HepG2 (cell line): ENCODE measurements around the gene PPP2R2B. TPM values are rescaled to one million over a fixed set of nuclear protein-coding genes. Genes with fewer than 3 reads are reported as not detected.

Experiments
- ATAC-seq: fragments of 200-7000 bp; cut with Tn5 transposase; 3 replicates; pipeline ENCODE4 v1.9.1; 2020; ENCODE audit warnings: mild to moderate bottlenecking, moderate library complexity
- BruUV-seq: library from RNA; stranded (reverse); fragments of 400-500 nt; replicated peaks from 2 replicates; lab custom pipeline; 2021; lab: Mats Ljungman, UMichigan
- CTCF ChIA-PET: fragments of 300-600 bp; formaldehyde crosslinking; extraction: SDS; loops from one replicate; lab custom pipeline; 2021; ENCODE audit warnings: low total read pairs, inconsistent platforms, low intra/inter-chr PET ratio; lab: Yijun Ruan, JAX
- POLR2A ChIA-PET: fragments of 350-600 bp; sonication (Branson Sonifier 250); formaldehyde crosslinking; loops from one replicate; lab custom pipeline; 2020; ENCODE audit warnings: antibody characterized with exemption, inconsistent platforms; lab: Yijun Ruan, JAX
- DNase-seq: peaks from one replicate; pipeline ENCODE4 v3.0.0-alpha.2; 2015; ENCODE audit warnings: low spot score
- FAIRE-seq: peaks from 3 replicates; lab custom pipeline; 2011; peaks lifted over from hg19 to GRCh38; lab: Jason Lieb, UNC
- H2AFZ ChIP-seq: one replicate; pipeline ENCODE4 v1.6.1; 2011; ENCODE audit warnings: low read length, inconsistent platforms
- H3K27ac ChIP-seq: fragments of 300-600 bp; 3 replicates; pipeline ENCODE4 v1.8.0; 2011; ENCODE audit warnings: mixed run types, mild to moderate bottlenecking, mixed read lengths, low read length, inconsistent platforms; ENCODE audit not compliant: insufficient read depth; ENCODE audit errors: extremely low read length
- H3K27me3 ChIP-seq, 2 experiments: fragments of 200-600 bp in 1 of 2; 2 replicates in 1 of 2; 3 replicates in 1 of 2; pipeline versions ENCODE4 v1.6.0 to v1.8.0; 2011; ENCODE audit warnings: low read length in 2 of 2, mild to moderate bottlenecking in 2 of 2, moderate library complexity in 2 of 2, inconsistent platforms in 1 of 2; ENCODE audit not compliant: insufficient read depth in 2 of 2, control insufficient read depth in 1 of 2
- H3K36me3 ChIP-seq, 2 experiments: fragments of 200-600 bp in 1 of 2; replicated peaks in 1 of 2; 2 replicates in 1 of 2; 3 replicates in 1 of 2; pipeline versions ENCODE4 v1.5.1 to v1.8.0; 2011; ENCODE audit warnings: low read length in 2 of 2, inconsistent platforms in 1 of 2; ENCODE audit not compliant: insufficient read depth in 2 of 2, control insufficient read depth in 1 of 2
- H3K4me1 ChIP-seq: 2 replicates; pipeline ENCODE4 v1.5.1; 2012; ENCODE audit warnings: low read length, inconsistent platforms; ENCODE audit not compliant: insufficient read depth
- H3K4me2 ChIP-seq: 2 replicates; pipeline ENCODE4 v1.6.0; 2011; ENCODE audit warnings: low read depth, low read length, inconsistent platforms
- H3K4me3 ChIP-seq, 3 experiments: fragments of 200-600 bp in 1 of 3; sonication (generic), shearing (Covaris generic) in 1 of 3; replicated peaks in 1 of 3; 2 replicates each; pipeline ENCODE4 v1.5.1; 2011 to 2016; ENCODE audit warnings: low read length in 3 of 3, inconsistent platforms in 2 of 3, low read depth in 2 of 3, mild to moderate bottlenecking in 2 of 3, control low read depth in 1 of 3, mixed read lengths in 1 of 3; ENCODE audit not compliant: insufficient read depth in 1 of 3
- H3K79me2 ChIP-seq: one replicate; pipeline ENCODE4 v1.6.1; 2011; ENCODE audit warnings: low read length, inconsistent platforms; ENCODE audit not compliant: insufficient read depth
- H3K9ac ChIP-seq: 2 replicates; pipeline ENCODE4 v1.6.0; 2011; ENCODE audit warnings: mild to moderate bottlenecking, low read depth, low read length, inconsistent platforms; ENCODE audit not compliant: insufficient read depth
- H3K9me3 ChIP-seq: 2 replicates; pipeline ENCODE4 v1.5.1; 2012; ENCODE audit warnings: mild to moderate bottlenecking, low read length
- H4K20me1 ChIP-seq: 2 replicates; pipeline ENCODE4 v1.6.0; 2011; ENCODE audit warnings: inconsistent platforms, mild to moderate bottlenecking, low read length, moderate library complexity; ENCODE audit not compliant: insufficient read depth
- NFKB2 ChIP-seq: sonication (generic); formaldehyde crosslinking; IDR thresholded peaks from 2 replicates; pipeline ENCODE4 v1.4.0; 2020; ENCODE audit warnings: missing genetic modification reagents, borderline replicate concordance
- ONECUT2 ChIP-seq: sonication (generic); formaldehyde crosslinking; IDR thresholded peaks from 2 replicates; pipeline ENCODE4 v1.4.0; 2020; ENCODE audit warnings: missing genetic modification reagents
- POLR2AphosphoS2 ChIP-seq: IDR thresholded peaks from 2 replicates; pipeline ENCODE4 v1.6.1; 2011; ENCODE audit warnings: low read depth, low read length, improper control_type of control experiment
- THAP11 ChIP-seq: IDR thresholded peaks from 2 replicates; pipeline ENCODE4 v1.6.1; 2016; ENCODE audit warnings: missing biosample characterization, missing genetic modification reagents
- ZFYVE20 ChIP-seq: sonication (generic); formaldehyde crosslinking; IDR thresholded peaks from 2 replicates; pipeline ENCODE4 v1.8.0; 2023; ENCODE audit warnings: low read depth, mild to moderate bottlenecking, moderate library complexity, missing genetic modification reagents, borderline replicate concordance
- ZNF678 ChIP-seq: sonication (generic); formaldehyde crosslinking; IDR thresholded peaks from 2 replicates; pipeline ENCODE4 v1.4.0; 2020; ENCODE audit warnings: mild to moderate bottlenecking, missing genetic modification reagents
- ZNF772 ChIP-seq: sonication (generic); formaldehyde crosslinking; IDR thresholded peaks from 2 replicates; pipeline ENCODE4 v1.5.0; 2020; ENCODE audit warnings: mild to moderate bottlenecking, missing genetic modification reagents
- ZNF777 ChIP-seq: sonication (generic); formaldehyde crosslinking; IDR thresholded peaks from 2 replicates; pipeline ENCODE4 v1.4.0; 2020; ENCODE audit warnings: missing genetic modification reagents
- WGBS: methylation state at CpG from one replicate; pipeline ENCODE4 v1.1.6; 2017; ENCODE audit warnings: low lambda C conversion rate; 5-methylcytosine and 5-hydroxymethylcytosine counted together
- in situ Hi-C: cut with HindIII; loops from 2 replicates; pipeline ENCODE4 v1.10.0; 2017; ENCODE audit warnings: low pct_unique_long_range_greater_than_20kb; ENCODE audit not compliant: extremely low pct_ligation_motif_present
- intact Hi-C: fragments of 100-400 bp; cut with micrococcal nuclease; formaldehyde crosslinking; loops from one replicate; pipeline ENCODE4 v1.10.0; 2022; ENCODE audit not compliant: unreplicated experiment
- polyA plus RNA-seq, 8 experiments: library from polyadenylated mRNA; depleted of rRNA in 3 of 8; stranded (reverse) in 7 of 8; unstranded in 1 of 8; fragments of >200 nt; fragmentation: Illumina TruSeq in 4 of 8; extraction: Trizol in 4 of 8; gene quantifications; 2 replicates each; pipeline versions ENCODE4 v1.2.1 to v1.2.3, GENCODE V29; 2011 to 2016; ENCODE audit warnings: low read depth in 4 of 8, missing spikeins in 1 of 8, mixed read lengths in 1 of 8; ENCODE audit not compliant: insufficient read depth in 1 of 8
- total RNA-seq, 5 experiments: library from RNA; depleted of rRNA; stranded (reverse); fragments of >200 nt; fragmentation: Illumina TruSeq; extraction: Trizol; gene quantifications; 2 replicates each; pipeline ENCODE4 v1.2.3, GENCODE V29; 2016; ENCODE audit warnings: low read depth in 1 of 5
- TF ChIP-seq, protein P1 (sequence below): sonication (generic); formaldehyde crosslinking; IDR thresholded peaks from 2 replicates; pipeline ENCODE4 v1.4.0; 2020; ENCODE audit warnings: missing genetic modification reagents, borderline replicate concordance
- TF ChIP-seq, protein P2 (sequence below): sonication (generic); formaldehyde crosslinking; IDR thresholded peaks from 2 replicates; pipeline ENCODE4 v1.4.0; 2020; ENCODE audit warnings: missing genetic modification reagents
- TF ChIP-seq, protein P3 (sequence below): sonication (generic); formaldehyde crosslinking; IDR thresholded peaks from 2 replicates; pipeline ENCODE4 v1.4.0; 2020; ENCODE audit warnings: missing genetic modification reagents
- TF ChIP-seq, protein P4 (sequence below): sonication (generic); formaldehyde crosslinking; IDR thresholded peaks from 2 replicates; pipeline ENCODE4 v1.9.0; 2022; ENCODE audit warnings: missing genetic modification reagents, mild to moderate bottlenecking, borderline replicate concordance

Gene PPP2R2B
- total and polyA plus RNA-seq, 2 of the 13 experiments (the other 11 are each of a cell fraction or from before 2014, with no cell fraction given): not detected

DNA sequence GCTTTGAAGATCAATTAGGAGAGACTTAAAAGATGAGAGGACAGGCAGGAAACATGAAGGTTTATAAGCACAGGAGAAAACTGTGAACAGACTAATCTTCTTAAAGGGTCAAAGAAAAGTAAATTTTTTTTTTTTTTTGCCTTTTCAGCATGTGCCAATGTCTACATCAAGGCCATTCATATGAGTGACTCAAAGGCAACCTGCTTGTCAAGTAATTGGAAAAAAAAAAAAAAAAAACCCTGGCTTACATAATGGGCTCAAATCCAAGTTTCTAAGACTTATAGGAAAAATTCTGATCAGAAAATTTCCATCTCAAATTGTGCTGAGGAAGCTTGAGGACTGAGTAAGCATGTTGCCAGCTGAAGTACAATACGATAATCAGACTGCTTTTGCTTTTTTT lies 15.9 kb downstream of the PPP2R2B start (continued):
- TF ChIP-seq, protein P1, sequence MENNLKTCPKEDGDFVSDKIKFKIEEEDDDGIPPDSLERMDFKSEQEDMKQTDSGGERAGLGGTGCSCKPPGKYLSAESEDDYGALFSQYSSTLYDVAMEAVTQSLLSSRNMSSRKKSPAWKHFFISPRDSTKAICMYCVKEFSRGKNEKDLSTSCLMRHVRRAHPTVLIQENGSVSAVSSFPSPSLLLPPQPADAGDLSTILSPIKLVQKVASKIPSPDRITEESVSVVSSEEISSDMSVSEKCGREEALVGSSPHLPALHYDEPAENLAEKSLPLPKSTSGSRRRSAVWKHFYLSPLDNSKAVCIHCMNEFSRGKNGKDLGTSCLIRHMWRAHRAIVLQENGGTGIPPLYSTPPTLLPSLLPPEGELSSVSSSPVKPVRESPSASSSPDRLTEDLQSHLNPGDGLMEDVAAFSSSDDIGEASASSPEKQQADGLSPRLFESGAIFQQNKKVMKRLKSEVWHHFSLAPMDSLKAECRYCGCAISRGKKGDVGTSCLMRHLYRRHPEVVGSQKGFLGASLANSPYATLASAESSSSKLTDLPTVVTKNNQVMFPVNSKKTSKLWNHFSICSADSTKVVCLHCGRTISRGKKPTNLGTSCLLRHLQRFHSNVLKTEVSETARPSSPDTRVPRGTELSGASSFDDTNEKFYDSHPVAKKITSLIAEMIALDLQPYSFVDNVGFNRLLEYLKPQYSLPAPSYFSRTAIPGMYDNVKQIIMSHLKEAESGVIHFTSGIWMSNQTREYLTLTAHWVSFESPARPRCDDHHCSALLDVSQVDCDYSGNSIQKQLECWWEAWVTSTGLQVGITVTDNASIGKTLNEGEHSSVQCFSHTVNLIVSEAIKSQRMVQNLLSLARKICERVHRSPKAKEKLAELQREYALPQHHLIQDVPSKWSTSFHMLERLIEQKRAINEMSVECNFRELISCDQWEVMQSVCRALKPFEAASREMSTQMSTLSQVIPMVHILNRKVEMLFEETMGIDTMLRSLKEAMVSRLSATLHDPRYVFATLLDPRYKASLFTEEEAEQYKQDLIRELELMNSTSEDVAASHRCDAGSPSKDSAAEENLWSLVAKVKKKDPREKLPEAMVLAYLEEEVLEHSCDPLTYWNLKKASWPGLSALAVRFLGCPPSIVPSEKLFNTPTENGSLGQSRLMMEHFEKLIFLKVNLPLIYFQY (CRISPR knock-in tag): no peak
- TF ChIP-seq ZFYVE20: no peak

DNA sequence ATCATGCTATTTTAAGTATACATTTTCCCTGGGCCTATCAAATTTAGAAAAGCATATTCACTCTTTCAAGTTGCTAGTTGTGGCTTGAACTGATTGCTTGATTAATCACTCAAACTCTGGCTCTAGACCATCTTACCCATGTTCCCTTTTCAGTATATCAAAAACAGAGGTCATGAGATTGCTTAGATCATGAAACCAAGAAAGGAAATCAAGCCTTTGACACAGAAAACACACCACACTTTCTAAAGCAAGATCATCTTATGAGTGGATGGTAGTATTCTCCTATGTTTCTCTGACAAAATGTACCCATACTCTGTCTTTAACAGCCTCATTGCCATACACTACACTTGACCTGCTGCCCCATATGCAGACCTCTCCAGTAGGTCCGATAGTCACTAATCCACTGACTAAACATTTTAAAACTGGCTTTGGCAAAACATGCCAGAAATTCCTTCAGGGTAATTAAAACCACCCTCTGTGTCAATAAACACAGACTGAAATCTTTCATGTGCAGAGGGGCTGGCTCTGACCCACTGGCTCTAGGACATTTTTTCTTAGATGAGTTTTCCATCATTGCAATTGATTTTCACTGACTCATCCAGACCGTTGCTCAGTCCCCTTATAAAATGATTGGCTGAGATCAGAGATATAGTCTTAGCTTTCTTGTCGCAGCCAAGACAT lies 18.2 kb downstream of the PPP2R2B start:
- WGBS: 0% methylated on average over 3 of the region's 3 CpGs
- ChIA-PET CTCF (no interaction called here), POLR2A (no interaction called here)
- H3K79me2 ChIP-seq: no peaks in the 10 kb centered on the region
- no peak for FAIRE-seq
- no peak overlapping the region for H3K9ac ChIP-seq
- H3K4me2 ChIP-seq: no peak overlapping the region
- H2AFZ ChIP-seq: no peak overlapping the region
- no peaks in the 10 kb centered on the region for H3K9me3 ChIP-seq
- H3K27me3 ChIP-seq: no peaks in the 10 kb centered on the region
- H3K4me3 ChIP-seq: no peak overlapping the region
- DNase-seq: peak; percentile 19
- no peak for TF ChIP-seq ZNF772 (CRISPR knock-in tag)
- no peak for TF ChIP-seq POLR2AphosphoS2
- TF ChIP-seq THAP11 (CRISPR knock-in tag): no peak
- TF ChIP-seq ZNF777 (CRISPR knock-in tag): no peak
- TF ChIP-seq, protein P2, sequence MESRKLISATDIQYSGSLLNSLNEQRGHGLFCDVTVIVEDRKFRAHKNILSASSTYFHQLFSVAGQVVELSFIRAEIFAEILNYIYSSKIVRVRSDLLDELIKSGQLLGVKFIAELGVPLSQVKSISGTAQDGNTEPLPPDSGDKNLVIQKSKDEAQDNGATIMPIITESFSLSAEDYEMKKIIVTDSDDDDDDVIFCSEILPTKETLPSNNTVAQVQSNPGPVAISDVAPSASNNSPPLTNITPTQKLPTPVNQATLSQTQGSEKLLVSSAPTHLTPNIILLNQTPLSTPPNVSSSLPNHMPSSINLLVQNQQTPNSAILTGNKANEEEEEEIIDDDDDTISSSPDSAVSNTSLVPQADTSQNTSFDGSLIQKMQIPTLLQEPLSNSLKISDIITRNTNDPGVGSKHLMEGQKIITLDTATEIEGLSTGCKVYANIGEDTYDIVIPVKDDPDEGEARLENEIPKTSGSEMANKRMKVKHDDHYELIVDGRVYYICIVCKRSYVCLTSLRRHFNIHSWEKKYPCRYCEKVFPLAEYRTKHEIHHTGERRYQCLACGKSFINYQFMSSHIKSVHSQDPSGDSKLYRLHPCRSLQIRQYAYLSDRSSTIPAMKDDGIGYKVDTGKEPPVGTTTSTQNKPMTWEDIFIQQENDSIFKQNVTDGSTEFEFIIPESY (CRISPR knock-in tag): no peak
- TF ChIP-seq ONECUT2 (CRISPR knock-in tag): no peak
- TF ChIP-seq, protein P3, sequence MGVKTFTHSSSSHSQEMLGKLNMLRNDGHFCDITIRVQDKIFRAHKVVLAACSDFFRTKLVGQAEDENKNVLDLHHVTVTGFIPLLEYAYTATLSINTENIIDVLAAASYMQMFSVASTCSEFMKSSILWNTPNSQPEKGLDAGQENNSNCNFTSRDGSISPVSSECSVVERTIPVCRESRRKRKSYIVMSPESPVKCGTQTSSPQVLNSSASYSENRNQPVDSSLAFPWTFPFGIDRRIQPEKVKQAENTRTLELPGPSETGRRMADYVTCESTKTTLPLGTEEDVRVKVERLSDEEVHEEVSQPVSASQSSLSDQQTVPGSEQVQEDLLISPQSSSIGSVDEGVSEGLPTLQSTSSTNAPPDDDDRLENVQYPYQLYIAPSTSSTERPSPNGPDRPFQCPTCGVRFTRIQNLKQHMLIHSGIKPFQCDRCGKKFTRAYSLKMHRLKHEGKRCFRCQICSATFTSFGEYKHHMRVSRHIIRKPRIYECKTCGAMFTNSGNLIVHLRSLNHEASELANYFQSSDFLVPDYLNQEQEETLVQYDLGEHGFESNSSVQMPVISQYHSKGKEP (CRISPR knock-in tag): no peak
- no peak for TF ChIP-seq ZNF678 (CRISPR knock-in tag)
- TF ChIP-seq NFKB2 (CRISPR knock-in tag): no peak
- TF ChIP-seq, protein P4, sequence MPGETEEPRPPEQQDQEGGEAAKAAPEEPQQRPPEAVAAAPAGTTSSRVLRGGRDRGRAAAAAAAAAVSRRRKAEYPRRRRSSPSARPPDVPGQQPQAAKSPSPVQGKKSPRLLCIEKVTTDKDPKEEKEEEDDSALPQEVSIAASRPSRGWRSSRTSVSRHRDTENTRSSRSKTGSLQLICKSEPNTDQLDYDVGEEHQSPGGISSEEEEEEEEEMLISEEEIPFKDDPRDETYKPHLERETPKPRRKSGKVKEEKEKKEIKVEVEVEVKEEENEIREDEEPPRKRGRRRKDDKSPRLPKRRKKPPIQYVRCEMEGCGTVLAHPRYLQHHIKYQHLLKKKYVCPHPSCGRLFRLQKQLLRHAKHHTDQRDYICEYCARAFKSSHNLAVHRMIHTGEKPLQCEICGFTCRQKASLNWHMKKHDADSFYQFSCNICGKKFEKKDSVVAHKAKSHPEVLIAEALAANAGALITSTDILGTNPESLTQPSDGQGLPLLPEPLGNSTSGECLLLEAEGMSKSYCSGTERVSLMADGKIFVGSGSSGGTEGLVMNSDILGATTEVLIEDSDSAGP (CRISPR knock-in tag): no peak
- intact Hi-C loops: no loop called here
- in situ Hi-C loops: no loop called here
- no peaks in the 10 kb centered on the region for H3K36me3 ChIP-seq
- H4K20me1 ChIP-seq: no peaks in the 10 kb centered on the region
- no peaks in the 10 kb centered on the region for H3K4me1 ChIP-seq
- no peak overlapping the region for H3K27ac ChIP-seq
- ATAC-seq: peak; percentile 31; the same call in 2 of the 3 replicates
- BruUV-seq: no TSS peak
